Pancreas (tissue), 10 donors: ENCODE results near the gene ZKSCAN3. TPM values are rescaled to one million over a fixed set of nuclear protein-coding genes. Genes with fewer than 3 reads are reported as not detected.

ENCODE experiments used
- ATAC-seq, 4 donors: fragments of 200-7000 bp; cut with Tn5 transposase; one replicate each; pipeline versions ENCODE4 v1.8.0 to v1.9.1; 2020; ENCODE audit warnings: mild to moderate bottlenecking in 4 of 4, moderate library complexity in 4 of 4
- DNase-seq, 6 donors: peaks; one replicate each; pipeline ENCODE4 v3.0.0-alpha.2; 2020
- FAIRE-seq: peaks from 2 replicates; lab custom pipeline; 2012; peaks lifted over from hg19 to GRCh38; lab: Jason Lieb, UNC
- H3K27ac ChIP-seq, 4 donors: fragments of 200-600 bp; sonication (generic); 1 replicate in 3 of 4; 2 replicates in 1 of 4; pipeline versions ENCODE4 v1.5.0 to v1.8.0; 2020
- H3K27me3 ChIP-seq, 4 donors: fragments of 200-600 bp; one replicate each; pipeline ENCODE4 v1.8.0; 2021
- H3K36me3 ChIP-seq, 3 donors: fragments of 200-600 bp; sonication (generic) in 1 of 3; one replicate each; pipeline versions ENCODE4 v1.5.0 to v1.8.0; 2020 to 2021
- H3K4me1 ChIP-seq, 3 donors: fragments of 200-600 bp; one replicate each; pipeline ENCODE4 v1.8.0; 2021
- H3K4me3 ChIP-seq, 4 donors: fragments of 200-600 bp; sonication (generic) in 2 of 4; one replicate each; pipeline versions ENCODE4 v1.5.0 to v1.8.0; 2020 to 2021
- H3K9me3 ChIP-seq, 4 donors: fragments of 200-600 bp; one replicate each; pipeline ENCODE4 v1.8.0; 2021
- CTCF ChIP-seq, 4 donors: fragments of 200-600 bp; sonication (generic) in 3 of 4; IDR thresholded peaks; one replicate each; pipeline versions ENCODE4 v1.5.0 to v1.8.0; 2021; ENCODE audit warnings: antibody characterized with exemption in 4 of 4
- WGBS, 2 donors: extraction: QIAGEN DNeasy Blood & Tissue Kit; methylation state at CpG; one replicate each; pipeline ENCODE4 v1.1.7; 2013; 5-methylcytosine and 5-hydroxymethylcytosine counted together
- intact Hi-C, 3 donors: fragments of 100-400 bp; cut with DNase I; formaldehyde crosslinking; loops; one replicate each; pipeline versions ENCODE4 v1.11.1 to v1.14.2; 2022
- polyA plus RNA-seq, 2 donors: library from polyadenylated mRNA; stranded (reverse); fragments of 200-250 nt; gene quantifications; one replicate each; pipeline ENCODE4 v1.2.3, GENCODE V29; 2013
- total RNA-seq, 6 donors: library from RNA; stranded (reverse); fragmentation: NEBNext Ultra II Directional in 4 of 6; extraction: Animal tissue kit (Norgen Biotek cat#: 25700) in 4 of 6; gene quantifications; one replicate each; pipeline versions ENCODE4 v1.2.1 to v1.2.4, GENCODE V29; 2021 to 2023
- donor health status: healthy with polysubstance abuse.
- donor health status: DM: no; HTN: no; CAD: no; lungs with moderate emphysema.
- donor health status: DM: no; HTN: no; CAD: no.
- donor health status: control.
- donor health status: control.
- donor health status: Bipolar disorder and iron deficiency.
- donor health status: DM: yes; HTN: yes; CAD: no.
- donor health status: DM: no; HTN: no; CAD: no.
- donor health status: DM: no; HTN: no; CAD: no.
- donor health status: DM: yes; HTN: yes; CAD: no.

The ZKSCAN3 gene
- total and polyA plus RNA-seq, 8 donors = 1.2 to 5.0 (median 1.9) TPM

GRCh38 chr6:28335040-28335563, 14.6 kb upstream of the ZKSCAN3 start:
- ATAC-seq = peak in 3 of 4 donors; percentile 9 to 21 (median 14)
- H3K9me3 ChIP-seq = no peaks in the 10 kb centered on the region
- TF ChIP-seq CTCF (IDR thresholded peaks at IDR 0.05) = no peak
- FAIRE-seq = no peak
- DNase-seq = peak in 1 of 6 donors; percentile 86
- H3K4me1 ChIP-seq = peaks cover 0 to 6% (median 5%) of the 10 kb centered on the region in 3 donors
- intact Hi-C loops = no loop called here
- no peaks in the 10 kb centered on the region for H3K36me3 ChIP-seq
- H3K27me3 ChIP-seq = no peaks in the 10 kb centered on the region
- peak overlapping the region in 3 of 4 donors; percentile 31 to 63 (median 45) for H3K4me3 ChIP-seq
- H3K27ac ChIP-seq = peak overlapping the region; percentile 96 to 98 (median 97)
- WGBS, 2 donors = 21 to 25% methylated on average over 12 of the region's 12 CpGs

GRCh38 chr6:28335564-28336283, 14.0 kb upstream of the ZKSCAN3 start, which contains the start of gene ZSCAN31:
Gene ZSCAN31, minus strand, starts transcription at chr6:28336148. Its CDS starts 6,465 bp downstream, at chr6:28329683.
- Histone ChIP-seq H3K27me3 (no peaks in the 10 kb centered on the region), H3K4me3 (peak within 1 kb of the TSS; percentile 31 to 63 (median 48)), H3K36me3 (no peaks in the 10 kb centered on the region), H3K4me1 (peaks cover 0 to 6% (median 5%) of the 10 kb centered on the region in 3 donors), H3K27ac (peak within 1 kb of the TSS; percentile 96 to 98 (median 97)), H3K9me3 (no peaks in the 10 kb centered on the region)
- TF ChIP-seq CTCF (IDR thresholded peaks at IDR 0.05) = no peak
- peak; percentile 85 to 98 (median 97) for DNase-seq
- peak; percentile 92 to 97 (median 94) for ATAC-seq
- WGBS, 2 donors = 0% methylated on average over 35 of the region's 35 CpGs
- FAIRE-seq = peak; percentile 98
- intact Hi-C loops = no loop called here

- Histone ChIP-seq H3K27ac (peak overlapping the region; percentile 96 to 98 (median 97)), H3K4me3 (peak overlapping the region; percentile 31 to 63 (median 48)), H3K9me3 (no peaks in the 10 kb centered on the region), H3K4me1 (peaks cover 0 to 6% (median 5%) of the 10 kb centered on the region in 3 donors), H3K27me3 (no peaks in the 10 kb centered on the region), H3K36me3 (no peaks in the 10 kb centered on the region)
- DNase-seq = peak in 3 of 6 donors; percentile 27 to 45 (median 35)
- no peak for TF ChIP-seq CTCF (IDR thresholded peaks at IDR 0.05)
- no peak for FAIRE-seq
- peak; percentile 21 to 49 (median 34) for ATAC-seq
- intact Hi-C loops = no loop called here
- 14% methylated on average over 24 of the region's 24 CpGs for WGBS, 2 donors
Observed at GRCh38 chr6:28336284-28337120, 13.2 kb upstream of the ZKSCAN3 start.

- no peaks in the 10 kb centered on the region for H3K9me3 ChIP-seq
- no peaks in the 10 kb centered on the region for H3K36me3 ChIP-seq
- H3K27me3 ChIP-seq = no peaks in the 10 kb centered on the region
- TF ChIP-seq CTCF (IDR thresholded peaks at IDR 0.05) = no peak
- peak overlapping the region in 1 of 4 donors; percentile 45 for H3K4me3 ChIP-seq
- DNase-seq = no peak
- FAIRE-seq = no peak
- intact Hi-C loops = no loop called here
- ATAC-seq = no peak
- peaks cover 0 to 6% (median 5%) of the 10 kb centered on the region in 3 donors for H3K4me1 ChIP-seq
- H3K27ac ChIP-seq = no peak overlapping the region
Observed at GRCh38 chr6:28337121-28337520, 12.6 kb upstream of the ZKSCAN3 start.
